Hindlimb muscle (tissue), 1 donor: ENCODE data around the gene PRH1. TPM values are rescaled to one million over a fixed set of nuclear protein-coding genes. Genes with fewer than 3 reads are reported as not detected.

Experiments used
- DNase-seq: peaks from one replicate; pipeline ENCODE4 v3.0.0-alpha.2; 2013
- polyA plus RNA-seq: library from polyadenylated mRNA; unstranded; fragments of 120-200 nt; gene quantifications from one replicate; pipeline ENCODE4 v1.2.1, GENCODE V29; 2013; ENCODE audit not compliant: insufficient read length

Gene PRH1
- 8.8 TPM for polyA plus RNA-seq

- DNase-seq = no peak
These were observed at the start of gene PRH1 for GRCh38 chr12:10884086-10884725. TSS of gene PRH1 (minus strand) at chr12:10884255. CDS start at chr12:10884217, 38 bp downstream.

DNA sequence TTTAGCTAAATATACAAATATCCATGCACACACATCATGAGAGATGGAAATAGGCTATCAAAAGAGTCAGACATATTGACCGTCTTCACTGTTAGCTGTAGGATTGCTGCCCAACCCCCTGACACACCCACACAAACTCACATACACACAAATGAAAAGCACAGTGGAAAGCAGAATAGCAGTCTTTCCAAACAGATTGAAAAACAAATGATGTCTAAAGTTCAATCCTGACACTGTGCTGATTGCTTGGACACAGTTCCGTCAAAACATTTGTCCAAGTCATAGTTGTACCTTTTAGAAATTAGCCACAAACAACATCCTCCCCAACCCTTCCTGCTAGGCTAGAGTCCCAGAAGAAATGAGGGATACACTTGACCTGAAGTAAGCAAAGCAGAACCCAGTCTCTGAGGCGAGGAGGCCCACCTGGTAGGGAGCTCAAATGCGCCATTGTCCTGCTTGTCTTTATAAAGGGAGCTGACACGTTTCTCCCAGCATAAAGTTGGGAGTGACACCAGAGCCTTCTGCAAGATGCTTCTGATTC, 44.8 kb upstream of the PRH1 start, which contains the start of gene PRH2:
PRH2 (plus strand) TSS at position 491 of the 541 bp plus-strand sequence; CDS start at position 529, 38 bp downstream.
- DNase-seq = no peak

DNA sequence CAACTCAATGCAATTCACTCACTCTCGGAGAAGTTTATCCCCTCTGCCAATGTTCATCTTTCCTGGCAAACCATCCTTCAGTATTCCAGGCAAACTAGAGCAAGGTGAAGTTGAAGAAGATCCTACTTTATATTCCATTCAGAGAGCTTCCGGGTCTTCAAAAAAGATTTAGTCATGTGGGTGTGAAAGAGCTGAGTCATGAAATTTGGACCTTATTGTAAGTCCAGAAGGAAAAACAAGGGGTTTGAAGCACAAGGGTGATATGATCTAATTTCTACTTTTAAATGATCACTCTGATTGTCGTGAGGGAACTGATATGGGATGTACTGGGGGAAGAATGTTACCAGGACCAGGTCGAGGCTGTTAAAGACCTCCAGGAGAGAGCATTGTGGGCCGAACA, 42.2 kb upstream of the PRH1 start:
- no peak for DNase-seq

GRCh38 chr12:10919809-10920208, 35.8 kb upstream of the PRH1 start:
- no peak for DNase-seq

DNA sequence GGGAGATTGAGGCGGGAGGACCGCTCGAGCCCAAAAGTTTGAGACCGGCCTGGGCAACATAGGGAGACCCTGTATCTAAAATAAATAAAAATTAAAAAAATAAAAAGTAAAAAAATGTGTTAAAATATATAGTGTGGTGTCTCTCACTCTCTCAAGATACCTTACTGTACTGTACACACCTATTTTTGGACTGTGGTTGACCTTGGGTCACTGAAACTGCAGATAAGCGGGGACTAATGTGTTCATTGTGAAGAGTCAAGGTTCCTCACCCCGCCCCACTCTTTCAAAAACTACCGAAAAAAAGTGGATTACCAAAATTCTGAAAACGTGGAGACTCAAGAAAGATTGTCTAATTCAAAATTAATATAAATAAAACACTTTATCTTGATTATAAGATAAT, 26.3 kb upstream of the PRH1 start:
- no peak for DNase-seq

DNA sequence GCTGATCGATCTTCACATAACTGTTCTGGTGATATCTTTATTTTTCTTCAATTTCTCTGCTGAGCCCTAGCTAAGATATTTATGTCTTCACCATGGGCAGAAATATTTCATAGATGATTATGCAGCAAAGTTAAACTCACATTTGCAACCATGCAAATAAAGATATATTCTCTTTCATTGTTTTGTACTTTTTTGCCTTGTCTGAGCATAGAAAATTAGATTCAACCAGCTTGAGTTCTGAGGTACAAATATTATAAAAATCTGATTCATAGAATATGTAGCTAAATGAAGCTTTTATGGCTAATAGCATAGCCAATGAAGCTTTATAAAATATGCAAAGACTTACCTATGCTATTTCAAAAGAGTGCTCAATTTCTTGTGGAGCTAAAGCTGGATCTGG, 25.4 kb upstream of the PRH1 start, which contains the start of gene TAS2R13:
TAS2R13 (minus strand) TSS at position 101 of the 400 bp plus-strand sequence. CDS start 264 bp downstream, outside the sequence.
- no peak for DNase-seq

- DNase-seq = no peak
These were observed 20.6 kb upstream of the PRH1 start for GRCh38 chr12:10904686-10905085.

- no peak for DNase-seq
These were observed 17.4 kb upstream of the PRH1 start for GRCh38 chr12:10901427-10901826.

DNA sequence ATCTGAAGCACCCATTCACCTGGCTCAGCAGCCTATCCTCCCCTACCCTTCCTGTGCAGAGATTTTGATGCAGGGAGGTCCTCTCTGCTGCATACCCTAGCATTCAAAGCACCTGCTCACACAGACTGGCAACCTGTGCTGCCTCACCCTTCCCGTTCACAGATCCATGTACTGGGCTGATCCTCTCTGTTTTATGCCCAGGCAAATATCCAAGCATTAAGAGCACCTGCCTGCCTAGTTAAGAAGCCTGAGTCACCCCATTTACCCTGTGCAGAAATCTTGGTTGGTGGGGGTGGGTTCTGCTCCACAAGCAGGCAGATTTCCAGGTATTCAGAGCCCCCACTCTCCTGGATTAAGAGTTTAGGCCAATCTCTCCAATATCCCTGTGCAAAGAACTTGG, 16.9 kb upstream of the PRH1 start:
- DNase-seq = no peak

DNA sequence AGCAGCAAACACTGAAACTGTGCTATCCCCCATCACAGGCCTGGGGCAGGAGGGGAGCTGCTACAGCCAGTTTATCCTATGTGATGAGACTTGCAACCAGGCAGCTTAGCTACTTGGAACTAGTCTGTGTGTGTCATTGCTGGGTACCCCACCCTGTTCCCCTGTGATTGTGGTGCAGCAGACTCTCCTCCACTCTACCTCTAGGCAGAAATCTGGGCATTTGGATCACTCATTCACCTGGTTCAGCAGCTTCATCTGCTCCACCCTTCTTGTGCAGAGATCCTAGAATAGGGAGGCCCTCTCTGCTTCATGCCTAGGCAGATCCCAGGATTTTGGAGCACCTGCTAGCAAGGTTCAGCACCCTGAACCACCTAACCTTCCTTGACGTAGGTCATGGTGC, 16.5 kb upstream of the PRH1 start:
- no peak for DNase-seq

DNA sequence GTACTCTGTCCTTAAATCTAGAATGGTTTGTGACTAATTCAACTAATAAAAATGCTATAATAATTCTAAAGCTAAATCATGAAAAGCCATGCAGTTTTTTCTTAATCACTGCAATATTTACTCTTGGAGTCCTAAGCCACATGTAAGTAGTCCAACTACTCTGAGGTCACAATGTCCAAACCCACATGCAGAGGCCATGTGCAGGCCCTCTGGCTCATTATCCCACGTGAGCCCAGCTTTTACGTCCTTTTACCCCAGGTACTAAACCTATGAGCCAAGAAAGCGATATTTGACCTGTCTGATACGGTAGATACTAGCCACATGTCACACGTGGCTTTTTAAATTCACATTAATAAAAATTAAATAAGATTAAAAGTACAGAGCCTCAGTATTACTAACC, 12.8 kb upstream of the PRH1 start:
- no peak for DNase-seq

- DNase-seq = no peak
These were observed 7.9 kb upstream of the PRH1 start for GRCh38 chr12:10891937-10892336.

DNA sequence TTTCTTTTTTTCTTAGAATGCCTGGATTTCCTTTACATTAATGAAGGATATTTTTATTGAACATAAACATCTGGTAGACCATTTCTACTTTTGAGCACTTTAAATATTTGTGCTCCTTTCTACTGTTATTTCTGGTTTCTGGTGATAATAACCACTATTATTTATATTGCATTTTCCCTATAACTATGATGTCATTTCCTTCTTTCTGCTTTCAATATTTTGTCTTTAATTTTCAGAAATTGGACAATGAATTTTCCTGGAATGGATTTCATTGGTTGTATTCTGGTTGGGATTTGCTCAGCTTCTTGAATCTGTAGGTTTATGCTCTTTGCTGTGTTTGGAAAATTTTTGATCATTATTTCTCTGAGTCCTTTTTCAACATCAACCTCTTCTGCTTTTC, 5.2 kb upstream of the PRH1 start:
- DNase-seq = no peak

- no peak for DNase-seq
These were observed 10.7 kb downstream of the PRH1 start for GRCh38 chr12:10873378-10873777.

- no peak for DNase-seq
These were observed 16.7 kb downstream of the PRH1 start for GRCh38 chr12:10867381-10867780.

GRCh38 chr12:10863512-10864218, 20.4 kb downstream of the PRH1 start:
- no peak for DNase-seq

- DNase-seq = no peak
These were observed 22.7 kb downstream of the PRH1 start for GRCh38 chr12:10861366-10861765.

- no peak for DNase-seq
These were observed 28.2 kb downstream of the PRH1 start for GRCh38 chr12:10855807-10856206.

DNA sequence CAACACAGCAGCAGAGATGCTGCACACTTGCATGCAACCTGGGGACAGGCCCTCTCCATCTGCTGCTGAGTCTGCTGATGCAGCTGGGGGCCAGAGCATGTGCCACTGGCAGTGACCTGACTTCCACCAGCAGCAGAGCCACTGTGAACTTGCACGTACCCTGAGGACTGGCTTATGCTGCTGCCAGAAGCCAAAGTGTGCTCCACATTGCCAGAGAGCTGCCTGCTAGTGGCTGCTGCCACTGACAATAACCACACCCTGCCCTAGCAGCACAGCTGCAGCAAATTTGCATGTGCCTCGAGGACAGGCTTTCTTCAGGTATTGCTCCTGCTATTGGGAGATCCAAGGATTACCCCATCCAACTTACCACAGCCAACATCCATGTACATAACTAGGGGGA, 30.3 kb downstream of the PRH1 start:
- DNase-seq = no peak

GRCh38 chr12:10851243-10851858, 32.7 kb downstream of the PRH1 start:
- DNase-seq = no peak

DNA sequence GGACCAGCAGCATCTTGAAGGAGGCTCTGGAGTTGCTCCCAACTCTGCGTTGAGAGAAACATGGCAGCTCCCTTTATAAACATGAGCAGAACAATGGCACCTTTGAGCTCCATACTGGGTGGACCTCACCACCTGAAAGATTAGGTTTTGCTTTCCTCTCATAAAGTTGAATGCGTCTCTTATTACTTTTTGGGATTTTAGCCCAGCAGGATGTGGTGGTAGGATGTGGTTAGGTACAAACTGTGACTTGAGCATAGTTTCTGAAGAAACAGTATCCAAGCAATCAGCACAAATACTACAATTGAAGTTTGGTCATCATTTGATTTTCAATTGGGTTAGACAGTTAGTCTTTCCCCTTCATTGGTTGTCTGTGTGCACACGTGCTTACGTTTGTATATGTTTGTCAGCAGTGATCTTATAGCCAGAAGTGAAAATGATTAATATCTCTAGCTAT, 34.6 kb downstream of the PRH1 start, which contains the start of gene PRR4:
PRR4 (minus strand) TSS at position 51 of the 454 bp plus-strand sequence; CDS start at position 13, 38 bp downstream.
- no peak for DNase-seq

GRCh38 chr12:10847744-10848143, 36.3 kb downstream of the PRH1 start:
- DNase-seq = no peak

DNA sequence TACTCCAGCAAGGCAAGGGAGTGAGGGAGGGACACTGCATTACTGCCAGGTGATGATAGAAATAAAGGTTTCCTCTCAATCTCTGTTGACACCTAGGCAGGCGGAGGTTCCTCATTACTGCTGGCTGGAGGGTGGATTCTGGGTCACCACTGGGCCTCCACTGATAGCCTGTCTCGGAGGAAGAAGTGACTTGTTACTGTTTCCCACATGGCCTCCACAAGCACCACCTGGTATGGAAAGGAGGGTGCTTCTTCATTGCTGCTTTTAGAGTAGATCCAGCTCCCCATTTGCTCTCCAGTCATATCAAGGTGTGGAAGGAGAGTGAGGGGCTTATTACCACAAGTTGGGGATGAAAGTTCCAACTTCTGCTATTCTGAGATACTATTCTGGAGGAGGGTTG, 41.2 kb downstream of the PRH1 start:
- DNase-seq = no peak
